H1 (cell line): ENCODE data around the gene OSBPL9. TPM values are rescaled to one million over a fixed set of nuclear protein-coding genes. Genes with fewer than 3 reads are reported as not detected.

ENCODE experiments used
- CTCF ChIA-PET: fragments of 300-600 bp; sonication (Branson Sonifier 250); formaldehyde crosslinking; loops from one replicate; lab custom pipeline; 2021; ENCODE audit not compliant: partially characterized antibody; lab: Charles Lee
- POLR2A ChIA-PET: fragments of 300-600 bp; sonication (Branson Sonifier 250); formaldehyde crosslinking; loops from one replicate; lab custom pipeline; 2021; ENCODE audit warnings: inconsistent platforms; ENCODE audit not compliant: partially characterized antibody; lab: Charles Lee
- DNase-seq, 2 experiments: peaks; one replicate each; pipeline versions ENCODE4 v3.0.0 to v3.0.0-alpha.2; 2010 to 2022; ENCODE audit warnings: low spot score in 2 of 2, low read depth in 1 of 2, mixed read lengths in 1 of 2
- FAIRE-seq: peaks from 2 replicates; lab custom pipeline; 2011; peaks lifted over from hg19 to GRCh38; lab: Jason Lieb, UNC
- H2AFZ ChIP-seq: 2 replicates; pipeline ENCODE4 v1.8.1; 2012; ENCODE audit warnings: low read length, inconsistent platforms
- H2AK5ac ChIP-seq: 2 replicates; pipeline ENCODE4 v1.6.1; 2013; ENCODE audit warnings: low read depth, low read length
- H2BK120ac ChIP-seq: replicated peaks from 2 replicates; pipeline ENCODE3; 2013; ENCODE audit warnings: low read depth, low read length, inconsistent platforms
- H2BK12ac ChIP-seq: 2 replicates; pipeline ENCODE4 v1.6.1; 2013; ENCODE audit warnings: low read depth, low read length
- H2BK15ac ChIP-seq: 2 replicates; pipeline ENCODE4 v1.6.1; 2013; ENCODE audit warnings: low read length
- H2BK20ac ChIP-seq: 2 replicates; pipeline ENCODE4 v1.6.1; 2013; ENCODE audit warnings: low read length
- H2BK5ac ChIP-seq: 2 replicates; pipeline ENCODE4 v1.6.1; 2013; ENCODE audit warnings: low read depth, low read length
- H3K14ac ChIP-seq: 2 replicates; pipeline ENCODE4 v1.6.1; 2013; ENCODE audit warnings: inconsistent platforms; ENCODE audit not compliant: insufficient read length
- H3K18ac ChIP-seq: 2 replicates; pipeline ENCODE4 v1.6.1; 2013; ENCODE audit warnings: low read length; ENCODE audit errors: extremely low read depth
- H3K23ac ChIP-seq: 2 replicates; pipeline ENCODE4 v1.6.1; 2013; ENCODE audit warnings: inconsistent platforms; ENCODE audit not compliant: insufficient read length
- H3K23me2 ChIP-seq: 2 replicates; pipeline ENCODE4 v1.6.1; 2013; ENCODE audit warnings: low read depth, low read length
- H3K27ac ChIP-seq: 2 replicates; pipeline ENCODE4 v1.6.1; 2011; ENCODE audit warnings: low read depth, low read length, inconsistent platforms
- H3K27me3 ChIP-seq, 4 experiments: replicated peaks in 1 of 4; 1 replicate in 1 of 4; 2 replicates in 3 of 4; pipeline versions ENCODE4 v1.6.1 to v1.8.1; 2011 to 2013; ENCODE audit warnings: low read length in 3 of 4, mild to moderate bottlenecking in 3 of 4, inconsistent platforms in 2 of 4, mixed read lengths in 2 of 4, moderate library complexity in 1 of 4; ENCODE audit not compliant: control insufficient read depth in 3 of 4, insufficient read depth in 3 of 4; ENCODE audit errors: extremely low read depth in 1 of 4
- H3K36me3 ChIP-seq, 4 experiments: 2 replicates each; pipeline versions ENCODE4 v1.6.1 to v1.8.1; 2011 to 2013; ENCODE audit warnings: mild to moderate bottlenecking in 4 of 4, low read length in 3 of 4, moderate library complexity in 2 of 4, control low read depth in 1 of 4, inconsistent platforms in 1 of 4; ENCODE audit not compliant: insufficient read depth in 4 of 4, control insufficient read depth in 2 of 4
- H3K4ac ChIP-seq: replicated peaks from 2 replicates; pipeline ENCODE3; 2013; ENCODE audit warnings: low read length, low read depth, mixed read lengths, inconsistent platforms; ENCODE audit not compliant: insufficient read length
- H3K4me1 ChIP-seq, 4 experiments: replicated peaks in 1 of 4; 1 replicate in 1 of 4; 2 replicates in 3 of 4; pipeline versions ENCODE4 v1.6.1 to v1.8.1; 2011 to 2013; ENCODE audit warnings: low read length in 3 of 4, inconsistent platforms in 2 of 4, mixed read lengths in 1 of 4; ENCODE audit not compliant: insufficient read depth in 4 of 4, control insufficient read depth in 3 of 4
- H3K4me2 ChIP-seq, 2 experiments: 2 replicates each; pipeline versions ENCODE4 v1.6.1 to v1.8.1; 2011 to 2013; ENCODE audit warnings: low read depth in 2 of 2, low read length in 2 of 2, control low read depth in 1 of 2, inconsistent platforms in 1 of 2, mild to moderate bottlenecking in 1 of 2; ENCODE audit not compliant: insufficient read depth in 1 of 2
- H3K4me3 ChIP-seq, 4 experiments: fragments of 200-600, 300-600 bp in 1 of 4; sonication (generic), shearing (Covaris generic), sonication (Bioruptor Twin) in 1 of 4; 2 replicates each; pipeline versions ENCODE4 v1.5.1 to v1.8.1; 2011 to 2016; ENCODE audit warnings: low read length in 4 of 4, low read depth in 3 of 4, control low read depth in 2 of 4, inconsistent platforms in 2 of 4, mild to moderate bottlenecking in 2 of 4, mixed read lengths in 1 of 4, moderate library complexity in 1 of 4; ENCODE audit not compliant: insufficient read depth in 2 of 4; ENCODE audit errors: extremely low read depth in 1 of 4
- H3K56ac ChIP-seq: replicated peaks from 2 replicates; pipeline ENCODE3; 2013; ENCODE audit warnings: low read depth, mild to moderate bottlenecking, mixed read lengths, low read length, inconsistent platforms; ENCODE audit not compliant: insufficient read length
- H3K79me1 ChIP-seq: 2 replicates; pipeline ENCODE4 v1.6.1; 2013; ENCODE audit warnings: low read depth, low read length, control low read depth
- H3K79me2 ChIP-seq, 2 experiments: 2 replicates each; pipeline versions ENCODE4 v1.6.1 to v1.8.1; 2012 to 2013; ENCODE audit warnings: low read length in 2 of 2, mild to moderate bottlenecking in 2 of 2, inconsistent platforms in 1 of 2; ENCODE audit not compliant: insufficient read depth in 2 of 2, control insufficient read depth in 1 of 2
- H3K9ac ChIP-seq, 4 experiments: replicated peaks in 1 of 4; 1 replicate in 1 of 4; 2 replicates in 3 of 4; pipeline versions ENCODE4 v1.6.1 to v1.8.1; 2011 to 2013; ENCODE audit warnings: low read depth in 3 of 4, low read length in 3 of 4, control low read depth in 2 of 4, mild to moderate bottlenecking in 2 of 4, moderate library complexity in 2 of 4, inconsistent platforms in 1 of 4; ENCODE audit errors: extremely low read depth in 1 of 4
- H3K9me3 ChIP-seq, 2 experiments: 2 replicates each; pipeline versions ENCODE4 v1.6.1 to v1.8.1; 2012 to 2013; ENCODE audit warnings: mild to moderate bottlenecking in 2 of 2, moderate library complexity in 2 of 2, control low read depth in 1 of 2, inconsistent platforms in 1 of 2, low read depth in 1 of 2, low read length in 1 of 2, mixed read lengths in 1 of 2; ENCODE audit not compliant: insufficient read depth in 2 of 2
- H4K20me1 ChIP-seq, 2 experiments: replicated peaks in 1 of 2; 2 replicates each; pipeline versions ENCODE3 to v1.8.1; 2011 to 2013; ENCODE audit warnings: inconsistent platforms in 2 of 2, low read length in 2 of 2, mild to moderate bottlenecking in 1 of 2; ENCODE audit not compliant: insufficient read depth in 2 of 2, control insufficient read depth in 1 of 2
- H4K5ac ChIP-seq: 2 replicates; pipeline ENCODE4 v1.6.1; 2013; ENCODE audit warnings: low read length, low read depth, mixed read lengths, inconsistent platforms; ENCODE audit not compliant: insufficient read length
- H4K8ac ChIP-seq: 2 replicates; pipeline ENCODE4 v1.8.0; 2013; ENCODE audit warnings: mild to moderate bottlenecking, moderate library complexity, low read length, inconsistent platforms; ENCODE audit not compliant: insufficient read depth; ENCODE audit errors: extremely low read depth
- H4K91ac ChIP-seq: replicated peaks from 2 replicates; pipeline ENCODE3; 2013; ENCODE audit warnings: low read length, mixed read lengths, inconsistent platforms; ENCODE audit not compliant: insufficient read length
- ATF3 ChIP-seq: IDR thresholded peaks from 2 replicates; pipeline ENCODE4 v1.6.1; 2011; ENCODE audit warnings: low read depth, mild to moderate bottlenecking, low read length; ENCODE audit not compliant: insufficient read depth
- BCL11A ChIP-seq, 2 experiments: IDR thresholded peaks; one replicate each; pipeline ENCODE4 v1.6.1; 2011; ENCODE audit warnings: low read depth in 2 of 2, low read length in 2 of 2, mild to moderate bottlenecking in 2 of 2
- CHD2 ChIP-seq: IDR thresholded peaks from 2 replicates; pipeline ENCODE4 v1.6.1; 2012; ENCODE audit warnings: low read length, improper control_type of control experiment
- JUN ChIP-seq: IDR thresholded peaks from 2 replicates; pipeline ENCODE4 v1.6.1; 2011; ENCODE audit warnings: low read depth, mild to moderate bottlenecking, improper control_type of control experiment, low read length
- POU5F1 ChIP-seq: IDR thresholded peaks from 2 replicates; pipeline ENCODE4 v1.6.1; 2011; ENCODE audit warnings: low read depth, mild to moderate bottlenecking, low read length, moderate library complexity
- WGBS, 2 experiments: shearing (Covaris generic) in 1 of 2; methylation state at CpG; one replicate each; pipeline versions ENCODE4 v1.1.6 to v1.1.7; 2013 to 2015; ENCODE audit warnings: low lambda C conversion rate in 2 of 2, mixed read lengths in 2 of 2, inconsistent platforms in 1 of 2, low coverage in 1 of 2, missing lambda C conversion rate in 1 of 2; ENCODE audit not compliant: insufficient replicate concordance in 2 of 2, insufficient coverage in 1 of 2, insufficient read length in 1 of 2; ENCODE audit errors: extremely low coverage in 1 of 2, missing lambda C conversion rate in 1 of 2; 5-methylcytosine and 5-hydroxymethylcytosine counted together
- polyA plus RNA-seq, 7 experiments: library from polyadenylated mRNA; depleted of rRNA in 3 of 7; stranded (reverse) in 5 of 7; unstranded in 2 of 7; fragments of >200 nt in 5 of 7; fragments of 200-250 nt in 2 of 7; gene quantifications; 1 replicate in 5 of 7; 2 replicates in 1 of 7; 4 replicates in 1 of 7; pipeline versions ENCODE4 v1.2.1 to v1.2.3, GENCODE V29; 2011 to 2013; ENCODE audit warnings: missing spikeins in 2 of 7, mixed read lengths in 2 of 7
- total RNA-seq: library from RNA; stranded (reverse); fragmentation: NEBNext Ultra II Directional; extraction: Animal tissue kit (Norgen Biotek cat#: 25700); gene quantifications from 2 replicates; pipeline ENCODE4 v1.2.1, GENCODE V29; 2021

The OSBPL9 gene
- total and polyA plus RNA-seq, 2 of the 8 experiments (the other 6 are each of a cell fraction or from before 2014, with no cell fraction given) = 58.2 to 71.6 TPM

- CTCF ChIA-PET = interaction anchor here (0.7 to 1.7 kb wide), 3 partner anchors 8 to 29 kb away, joined by 3 to 7 read pairs (median 5); no protein-coding TSS in a partner anchor
- H3K79me2 ChIP-seq = peaks cover 0 to 47% of the 10 kb centered on the region in 2 experiments; a peak in 2 of 4 replicates
- TF ChIP-seq JUN (no peak), ATF3 (no peak), BCL11A (IDR thresholded peaks at IDR 0.05; ENCODE audit: low read depth in 2 of 2, low read length in 2 of 2) (no peak), POU5F1 (no peak), CHD2 (no peak)
Observed at GRCh38 chr1:51740652-51741051, 123.8 kb downstream of the OSBPL9 start.

More at GRCh38 chr1:51740652-51741051, 123.8 kb downstream of the OSBPL9 start:
- no peak overlapping the region for H4K8ac ChIP-seq
- WGBS, 2 experiments = 87% methylated on average over 3 of the region's 3 CpGs; no CpG with 5 or more reads in 1 of the 2 experiments
- no peaks in the 10 kb centered on the region for H3K36me3 ChIP-seq
- no peak overlapping the region for H3K23ac ChIP-seq
- no peak overlapping the region for H4K91ac ChIP-seq
- H4K20me1 ChIP-seq = no peaks in the 10 kb centered on the region
- H3K23me2 ChIP-seq = no peaks in the 10 kb centered on the region; the same call in 1 of the 2 replicates
- H3K4me2 ChIP-seq = no peak overlapping the region
- H2BK15ac ChIP-seq = no peak overlapping the region
- no peak overlapping the region for H3K4me3 ChIP-seq
- H3K14ac ChIP-seq = no peak overlapping the region
- no peak overlapping the region for H3K56ac ChIP-seq
- H3K4ac ChIP-seq = no peak overlapping the region
- H3K18ac ChIP-seq = no peak overlapping the region
- no peak overlapping the region for H4K5ac ChIP-seq
- H2BK120ac ChIP-seq = no peak overlapping the region
- H2BK12ac ChIP-seq = no peak overlapping the region
- H3K27ac ChIP-seq = no peak overlapping the region
- POLR2A ChIA-PET = interaction anchor here (0.5 to 0.7 kb wide), 2 partner anchors 9 to 26 kb away, joined by 3 to 4 read pairs; no protein-coding TSS in a partner anchor
- H2BK20ac ChIP-seq = no peak overlapping the region
- H3K4me1 ChIP-seq = no peaks in the 10 kb centered on the region; a peak in 1 of 7 replicates
- no peaks in the 10 kb centered on the region for H3K27me3 ChIP-seq
- no peak overlapping the region for H2AFZ ChIP-seq
- no peaks in the 10 kb centered on the region for H3K9me3 ChIP-seq
- no peak overlapping the region for H3K9ac ChIP-seq
- no peaks in the 10 kb centered on the region; the same call in 1 of the 2 replicates for H3K79me1 ChIP-seq
- no peak overlapping the region for H2AK5ac ChIP-seq
- no peak overlapping the region for H2BK5ac ChIP-seq
- FAIRE-seq (no peak), DNase-seq (no peak)
